Nephron progenitor cell (in vitro differentiated cells): ENCODE data around the gene MPHOSPH9.
"Not testable (repeated sequence)": the region's sequence is repeated elsewhere in the genome, so short reads cannot be mapped to it uniquely, and the experiment has no call there.

ENCODE experiments used
- DNase-seq: peaks from one replicate; pipeline ENCODE4 v3.0.0; 2021
- H3K27ac Mint-ChIP-seq: 2 replicates; pipeline ENCODE4 v1.8.0; 2021; ENCODE audit warnings: mild to moderate bottlenecking, moderate library complexity, mixed read lengths
- H3K27me3 Mint-ChIP-seq: 2 replicates; pipeline ENCODE4 v1.8.0; 2021; ENCODE audit warnings: mild to moderate bottlenecking, low read depth, mixed read lengths; ENCODE audit not compliant: poor library complexity
- H3K36me3 Mint-ChIP-seq: 2 replicates; pipeline ENCODE4 v1.8.0; 2021; ENCODE audit warnings: low read depth, mixed read lengths
- H3K4me1 Mint-ChIP-seq: 2 replicates; pipeline ENCODE4 v1.8.0; 2021; ENCODE audit warnings: mixed read lengths
- H3K4me3 Mint-ChIP-seq: 2 replicates; pipeline ENCODE4 v1.8.0; 2021; ENCODE audit warnings: mild to moderate bottlenecking, moderate library complexity, mixed read lengths
- H3K9me3 Mint-ChIP-seq: 2 replicates; pipeline ENCODE4 v1.8.0; 2021; ENCODE audit warnings: mild to moderate bottlenecking, moderate library complexity, mixed read lengths
- CTCF ChIP-seq: fragments of 200-600 bp; sonication (generic); IDR thresholded peaks from 2 replicates; pipeline ENCODE4 v1.5.0; 2021; ENCODE audit warnings: antibody characterized with exemption

Gene MPHOSPH9

DNA sequence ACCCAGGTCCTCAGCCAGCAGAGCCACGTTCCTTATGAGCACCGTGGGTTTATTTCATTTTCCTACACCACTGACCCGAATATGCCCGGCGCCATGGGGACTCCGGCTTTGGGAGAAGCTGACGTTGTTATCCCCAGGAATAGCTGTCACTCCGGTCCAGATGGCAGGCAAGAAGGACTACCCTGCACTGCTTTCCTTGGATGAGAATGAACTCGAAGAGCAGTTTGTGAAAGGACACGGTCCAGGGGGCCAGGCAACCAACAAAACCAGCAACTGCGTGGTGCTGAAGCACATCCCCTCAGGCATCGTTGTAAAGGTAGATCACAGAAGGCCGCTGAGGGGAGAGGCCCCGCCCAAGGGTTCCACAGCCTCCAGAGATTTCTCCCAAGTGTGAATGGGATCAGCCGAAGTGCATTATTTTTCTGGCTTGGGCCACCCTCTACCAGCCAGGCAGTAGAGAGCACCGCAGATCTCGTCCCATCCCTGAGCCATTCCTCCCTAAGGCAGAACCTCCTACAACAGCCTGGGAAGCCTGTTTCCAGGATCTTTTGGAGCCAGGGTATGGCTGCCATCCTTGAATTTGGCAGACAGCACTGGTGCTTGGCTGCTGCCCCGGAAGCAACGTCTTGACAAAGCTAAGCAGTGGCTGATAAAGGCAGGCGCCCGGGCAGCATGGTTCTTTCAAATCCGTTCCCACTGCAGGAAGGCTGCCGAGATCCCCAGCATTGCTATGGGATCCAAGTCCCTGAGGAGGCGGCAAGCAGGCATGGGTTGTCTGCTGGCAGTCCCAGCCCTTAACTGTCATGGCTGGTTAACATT, 20.9 kb upstream of the MPHOSPH9 start:
- Mint-ChIP-seq H3K27ac (peak overlapping the region; percentile 66), H3K9me3 (peaks cover 14% of the 10 kb centered on the region), H3K27me3 (peaks cover 3% of the 10 kb centered on the region), H3K36me3 (peaks cover 83% of the 10 kb centered on the region), H3K4me1 (peaks cover 20% of the 10 kb centered on the region), H3K4me3 (no peak overlapping the region)
- TF ChIP-seq CTCF: no peak
- DNase-seq: no peak

DNA sequence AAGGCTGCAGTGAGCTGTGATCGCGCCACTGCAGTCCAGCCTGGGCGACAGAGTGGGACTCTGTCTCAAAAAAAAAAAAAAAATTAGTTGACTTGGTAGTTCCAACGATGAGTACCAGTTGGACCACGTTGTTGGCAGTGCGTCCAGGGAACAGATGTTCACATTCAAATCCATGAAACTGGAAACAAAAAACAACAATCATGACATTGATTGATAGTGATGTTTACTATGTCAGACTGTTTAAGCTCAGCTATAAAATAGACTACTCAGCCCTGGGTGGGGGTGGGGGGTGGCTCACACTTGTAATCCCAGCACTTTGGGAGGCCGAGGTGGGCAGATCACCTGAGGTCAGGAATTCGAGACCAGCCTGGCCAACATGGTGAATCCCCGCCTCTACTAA, 19.4 kb upstream of the MPHOSPH9 start:
- not testable (repeated sequence) for H3K4me3 Mint-ChIP-seq, H3K27me3 Mint-ChIP-seq, DNase-seq, H3K27ac Mint-ChIP-seq
- peaks cover 20% of the 10 kb centered on the region for H3K4me1 Mint-ChIP-seq
- peaks cover 83% of the 10 kb centered on the region for H3K36me3 Mint-ChIP-seq
- peaks cover 28% of the 10 kb centered on the region for H3K9me3 Mint-ChIP-seq

DNA sequence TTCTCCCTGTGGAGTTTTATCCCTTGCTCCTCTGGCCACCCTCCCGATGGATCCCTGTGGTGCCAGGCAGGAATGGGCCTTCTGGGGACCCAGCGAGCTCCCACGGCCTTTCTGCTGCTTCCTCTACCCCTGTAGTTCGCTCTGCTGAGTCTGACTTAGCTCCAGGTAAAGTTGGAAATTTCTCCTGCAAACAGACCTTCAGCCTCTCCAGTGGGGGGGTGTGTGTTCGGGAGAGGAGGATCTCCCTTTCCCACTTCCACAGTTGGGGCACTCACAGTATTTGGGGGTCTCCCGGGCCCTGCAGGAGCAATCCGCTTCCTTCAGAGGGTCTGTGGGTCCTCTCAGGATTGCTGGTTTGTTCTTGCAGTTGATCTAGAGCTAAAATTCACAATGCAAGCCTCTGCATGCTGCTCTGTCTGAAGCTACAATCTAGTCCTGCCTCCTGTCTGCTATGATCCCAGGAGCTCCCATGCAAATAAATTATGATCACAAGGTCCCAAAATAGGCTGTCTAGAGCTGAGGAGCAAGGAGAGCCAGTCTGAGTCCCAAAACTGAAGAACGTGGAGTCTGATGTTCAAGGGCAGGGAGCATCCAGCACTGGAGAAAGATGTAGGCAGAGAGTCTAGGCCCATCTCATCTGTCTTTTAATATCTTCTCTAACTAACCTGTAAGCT, 18.6 kb upstream of the MPHOSPH9 start:
- Mint-ChIP-seq H3K4me3 (no peak overlapping the region), H3K9me3 (peaks cover 36% of the 10 kb centered on the region), H3K27me3 (peaks cover 3% of the 10 kb centered on the region), H3K27ac (peak overlapping the region; percentile 93), H3K4me1 (peaks cover 20% of the 10 kb centered on the region), H3K36me3 (peaks cover 82% of the 10 kb centered on the region)
- TF ChIP-seq CTCF: no peak
- DNase-seq: no peak

- Mint-ChIP-seq H3K36me3 (peaks cover 83% of the 10 kb centered on the region), H3K4me3 (peak overlapping the region; percentile 28), H3K9me3 (peaks cover 44% of the 10 kb centered on the region), H3K27me3 (peaks cover 3% of the 10 kb centered on the region), H3K27ac (peak overlapping the region; percentile 93), H3K4me1 (peaks cover 20% of the 10 kb centered on the region)
- TF ChIP-seq CTCF: no peak
- DNase-seq: no peak
These were observed 17.8 kb upstream of the MPHOSPH9 start for GRCh38 chr12:123250471-123251383.

DNA sequence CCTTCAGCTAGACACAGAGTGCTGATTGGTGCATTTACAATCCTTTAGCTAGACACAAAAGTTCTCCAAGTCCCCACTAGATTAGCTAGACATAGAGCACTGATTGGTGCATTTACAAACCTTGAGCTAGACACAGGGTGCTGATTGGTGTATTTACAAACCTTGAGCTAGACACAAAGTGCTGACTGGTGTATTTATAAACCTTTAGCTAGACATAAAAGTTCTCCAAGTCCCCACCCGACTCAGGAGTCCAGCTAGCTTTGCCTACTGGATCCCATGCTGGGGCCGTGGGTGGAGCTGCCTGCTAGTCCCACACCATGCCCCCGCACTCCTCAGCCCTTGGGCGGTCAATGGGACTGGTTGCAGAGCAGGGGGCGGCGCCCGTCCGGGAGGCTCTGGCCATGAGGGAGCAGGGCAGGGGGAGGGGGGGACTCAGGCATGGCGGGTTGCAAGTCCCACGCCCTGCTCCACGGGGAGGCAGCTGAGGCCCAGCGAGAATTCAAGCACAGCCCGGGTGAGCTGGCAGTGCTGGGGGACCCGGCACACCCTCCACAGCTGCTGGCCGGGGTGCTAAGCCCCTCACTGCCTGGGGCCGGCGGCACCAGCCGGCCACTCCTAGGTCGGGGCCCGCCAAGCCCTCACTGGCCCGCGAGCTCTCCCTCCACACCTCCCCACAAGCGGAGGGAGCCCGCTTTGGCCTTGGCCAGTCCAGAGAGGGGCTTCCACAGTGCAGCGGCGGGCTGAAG, 16.2 kb upstream of the MPHOSPH9 start:
- peaks cover 20% of the 10 kb centered on the region for H3K4me1 Mint-ChIP-seq
- not testable (repeated sequence) for H3K27me3 Mint-ChIP-seq, DNase-seq, H3K27ac Mint-ChIP-seq, H3K4me3 Mint-ChIP-seq
- H3K36me3 Mint-ChIP-seq: peaks cover 82% of the 10 kb centered on the region
- H3K9me3 Mint-ChIP-seq: peaks cover 52% of the 10 kb centered on the region

DNA sequence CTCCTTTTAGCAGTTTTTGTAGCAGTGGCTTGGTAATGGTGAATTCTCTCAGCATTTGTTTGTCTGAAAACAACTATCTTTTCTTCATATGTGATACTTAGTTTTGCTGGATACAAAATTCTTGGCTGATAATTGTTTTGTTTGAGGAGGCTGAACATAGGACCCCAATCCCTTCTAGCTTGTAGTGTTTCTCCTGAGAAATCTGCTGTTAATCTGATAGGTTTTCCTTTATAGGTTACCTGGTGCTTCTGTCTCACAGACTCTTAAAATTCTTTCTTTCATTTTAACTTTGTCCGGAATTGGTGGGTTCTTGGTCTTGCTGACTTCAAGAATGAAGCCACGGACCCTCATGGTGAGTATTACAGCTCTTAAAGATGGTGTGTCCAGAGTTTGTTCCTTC, 15.2 kb upstream of the MPHOSPH9 start:
- Mint-ChIP-seq H3K9me3 (peaks cover 52% of the 10 kb centered on the region), H3K4me1 (peaks cover 20% of the 10 kb centered on the region), H3K36me3 (peaks cover 79% of the 10 kb centered on the region)
- H3K27ac Mint-ChIP-seq, DNase-seq, H3K4me3 Mint-ChIP-seq, H3K27me3 Mint-ChIP-seq: not testable (repeated sequence)
